Astrocyte (in vitro differentiated cells and primary cell): Measurements from ENCODE around the gene ZNF557.
"Not testable (repeated sequence)": the region's sequence is repeated elsewhere in the genome, so short reads cannot be mapped to it uniquely, and the experiment has no call there.

Experiments
- EZH2 ChIP-seq: IDR thresholded peaks from 2 replicates; pipeline ENCODE4 v1.6.1; 2012; ENCODE audit warnings: mild to moderate bottlenecking, low read length, inconsistent platforms; ENCODE audit not compliant: insufficient read depth
- TF ChIP-seq, protein P1 (sequence below): IDR thresholded peaks from 2 replicates; pipeline ENCODE4 v1.5.1; 2011; ENCODE audit warnings: low read depth, mild to moderate bottlenecking, inconsistent platforms, low read length, moderate library complexity; ENCODE audit not compliant: insufficient read depth

DNA sequence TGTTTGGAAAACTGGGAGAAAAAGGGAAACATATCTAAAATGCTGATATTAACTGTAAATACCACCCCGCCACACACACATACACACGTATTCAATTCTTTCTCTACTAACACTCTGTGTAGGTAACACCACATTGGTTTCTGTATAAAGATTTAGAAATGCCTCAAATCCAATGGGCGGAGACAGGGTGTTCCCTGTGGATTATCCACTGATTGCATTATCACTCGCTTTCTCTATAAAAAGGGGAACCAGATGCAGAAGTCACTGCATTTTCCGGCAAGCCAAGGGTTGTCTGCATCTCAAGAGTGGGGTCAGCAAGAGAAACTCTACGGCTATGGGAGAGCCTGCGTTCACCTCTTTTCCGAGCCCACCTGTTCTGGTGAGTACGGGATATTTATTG, 39.2 kb upstream of the ZNF557 start, which contains the start of gene MBD3L5:
- TF ChIP-seq, protein P1, sequence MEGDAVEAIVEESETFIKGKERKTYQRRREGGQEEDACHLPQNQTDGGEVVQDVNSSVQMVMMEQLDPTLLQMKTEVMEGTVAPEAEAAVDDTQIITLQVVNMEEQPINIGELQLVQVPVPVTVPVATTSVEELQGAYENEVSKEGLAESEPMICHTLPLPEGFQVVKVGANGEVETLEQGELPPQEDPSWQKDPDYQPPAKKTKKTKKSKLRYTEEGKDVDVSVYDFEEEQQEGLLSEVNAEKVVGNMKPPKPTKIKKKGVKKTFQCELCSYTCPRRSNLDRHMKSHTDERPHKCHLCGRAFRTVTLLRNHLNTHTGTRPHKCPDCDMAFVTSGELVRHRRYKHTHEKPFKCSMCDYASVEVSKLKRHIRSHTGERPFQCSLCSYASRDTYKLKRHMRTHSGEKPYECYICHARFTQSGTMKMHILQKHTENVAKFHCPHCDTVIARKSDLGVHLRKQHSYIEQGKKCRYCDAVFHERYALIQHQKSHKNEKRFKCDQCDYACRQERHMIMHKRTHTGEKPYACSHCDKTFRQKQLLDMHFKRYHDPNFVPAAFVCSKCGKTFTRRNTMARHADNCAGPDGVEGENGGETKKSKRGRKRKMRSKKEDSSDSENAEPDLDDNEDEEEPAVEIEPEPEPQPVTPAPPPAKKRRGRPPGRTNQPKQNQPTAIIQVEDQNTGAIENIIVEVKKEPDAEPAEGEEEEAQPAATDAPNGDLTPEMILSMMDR: not testable (repeated sequence)
- TF ChIP-seq EZH2: not testable (repeated sequence)
